DOHH2 (cell line): ENCODE measurements around the gene SLAMF7.

Experiments
- CTCF ChIP-seq: fragments of 200-600 bp; sonication (generic); IDR thresholded peaks from one replicate; pipeline ENCODE4 v1.5.1; 2014; ENCODE audit warnings: antibody characterized with exemption, mild to moderate bottlenecking, low read depth, low read length; ENCODE audit not compliant: poor library complexity, severe bottlenecking
- EZH2phosphoT487 ChIP-seq: fragments of 200-600 bp; sonication (generic); IDR thresholded peaks from 2 replicates; pipeline ENCODE4 v1.6.1; 2017; ENCODE audit warnings: borderline replicate concordance, mild to moderate bottlenecking, antibody characterized with exemption, low read length, moderate library complexity, mixed read lengths

GRCh38 chr1:160772331-160772730 lies 33.3 kb downstream of the SLAMF7 start:
- no peak for TF ChIP-seq CTCF
- no peak for TF ChIP-seq EZH2phosphoT487
